Stimulated activated naive B cell treated with anti-CD40 and anti-IgM and Interleukin-4, amounts not matched to agents 10 μg/mL and 1 μg/mL and 100 μg/mL, for 72 hours (primary cell): Measurements from ENCODE around the gene ADAMTS6.
"Not testable (repeated sequence)": the region's sequence is repeated elsewhere in the genome, so short reads cannot be mapped to it uniquely, and the experiment has no call there.

Experiments
- ATAC-seq, 2 donors: fragments of 150-1000 bp; cut with Tn5 transposase; replicated peaks; 2 replicates each; pipeline ENCODE4 v1.10.0; 2021; ENCODE audit warnings: moderate library complexity in 1 of 2
- DNase-seq: peaks from one replicate; pipeline ENCODE4 v3.0.0; 2021
- H3K27ac Mint-ChIP-seq: one replicate; pipeline ENCODE4 v1.8.0; 2022; ENCODE audit warnings: mild to moderate bottlenecking, mixed read lengths
- H3K27me3 Mint-ChIP-seq, 2 donors: one replicate each; pipeline ENCODE4 v1.8.0; 2022; ENCODE audit warnings: mixed read lengths in 2 of 2
- H3K36me3 Mint-ChIP-seq, 2 donors: one replicate each; pipeline ENCODE4 v1.8.0; 2022; ENCODE audit warnings: mixed read lengths in 2 of 2, mild to moderate bottlenecking in 1 of 2
- H3K4me1 Mint-ChIP-seq, 2 donors: one replicate each; pipeline ENCODE4 v1.8.0; 2022; ENCODE audit warnings: mixed read lengths in 2 of 2, mild to moderate bottlenecking in 1 of 2
- H3K4me3 Mint-ChIP-seq, 2 donors: one replicate each; pipeline ENCODE4 v1.8.0; 2022; ENCODE audit warnings: mild to moderate bottlenecking in 2 of 2, mixed read lengths in 2 of 2, moderate library complexity in 1 of 2
- H3K9me3 Mint-ChIP-seq, 2 donors: one replicate each; pipeline ENCODE4 v1.8.0; 2022; ENCODE audit warnings: mixed read lengths in 2 of 2, mild to moderate bottlenecking in 1 of 2

Gene ADAMTS6

DNA sequence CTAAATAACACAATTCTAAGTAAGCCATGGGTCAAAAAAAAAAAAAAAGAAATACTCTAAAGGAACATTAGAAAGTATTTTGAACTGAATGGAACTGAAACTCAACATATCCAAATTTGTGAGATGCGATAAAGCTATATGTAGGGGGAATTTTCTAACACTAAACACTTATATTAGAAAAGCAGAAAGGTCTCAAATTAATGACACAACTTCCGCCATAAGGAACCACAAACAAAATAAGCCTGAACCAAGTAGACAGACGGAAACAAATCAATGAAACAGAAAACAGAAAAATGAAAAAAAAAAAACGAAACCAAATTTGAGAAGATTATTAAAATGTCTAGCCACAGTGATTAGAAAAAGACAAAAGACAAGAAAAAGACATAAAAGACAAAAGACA lies 39.9 kb downstream of the ADAMTS6 start:
- ATAC-seq: no peak
- no peak for DNase-seq
- no peaks in the 10 kb centered on the region for H3K4me1 Mint-ChIP-seq
- H3K36me3 Mint-ChIP-seq: peaks cover 4% of the 10 kb centered on the region in 2 donors
- no peak overlapping the region for H3K4me3 Mint-ChIP-seq
- no peaks in the 10 kb centered on the region for H3K27me3 Mint-ChIP-seq
- no peak overlapping the region for H3K27ac Mint-ChIP-seq
- H3K9me3 Mint-ChIP-seq: peaks cover 2 to 4% of the 10 kb centered on the region in 2 donors

- Mint-ChIP-seq H3K4me3 (no peak overlapping the region), H3K27me3 (no peaks in the 10 kb centered on the region), H3K36me3 (peaks cover 5 to 6% of the 10 kb centered on the region in 2 donors), H3K4me1 (no peaks in the 10 kb centered on the region), H3K27ac (no peak overlapping the region), H3K9me3 (peaks cover 2 to 6% of the 10 kb centered on the region in 2 donors)
- DNase-seq (no peak), ATAC-seq (no peak)
Measured at GRCh38 chr5:65440456-65440855, 41.3 kb downstream of the ADAMTS6 start.

- ATAC-seq: no peak
- H3K9me3 Mint-ChIP-seq: peaks cover 0 to 6% of the 10 kb centered on the region in 2 donors
Measured at GRCh38 chr5:65434122-65434521, 47.6 kb downstream of the ADAMTS6 start.

DNA sequence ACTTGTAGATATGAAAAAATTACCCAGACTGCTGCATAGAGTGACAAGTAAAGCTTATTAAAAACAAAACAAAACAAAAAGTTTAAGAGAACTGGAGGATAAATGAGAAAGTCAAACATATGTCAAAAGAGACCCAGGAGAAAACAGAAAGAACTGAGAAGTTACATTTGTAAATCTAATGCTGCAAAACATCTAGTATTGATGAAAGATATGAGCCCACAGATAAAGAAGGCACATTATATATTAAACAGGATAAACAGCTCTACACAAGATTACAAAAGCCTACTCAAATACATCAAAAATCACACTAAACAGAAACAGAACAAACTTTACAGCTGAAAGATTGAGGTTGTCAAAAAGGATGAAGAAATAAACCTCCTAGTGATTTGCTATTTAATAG lies 55.1 kb downstream of the ADAMTS6 start:
- no peaks in the 10 kb centered on the region for H3K4me1 Mint-ChIP-seq
- DNase-seq (no peak), ATAC-seq (no peak)
- H3K36me3 Mint-ChIP-seq: peaks cover 5 to 6% of the 10 kb centered on the region in 2 donors
- no peaks in the 10 kb centered on the region for H3K27me3 Mint-ChIP-seq
- no peak overlapping the region for H3K4me3 Mint-ChIP-seq
- H3K27ac Mint-ChIP-seq: no peak overlapping the region
- peaks cover 4 to 5% of the 10 kb centered on the region in 2 donors for H3K9me3 Mint-ChIP-seq

More at GRCh38 chr5:65434122-65434521, 47.6 kb downstream of the ADAMTS6 start:
- no peaks in the 10 kb centered on the region for H3K4me1 Mint-ChIP-seq
- no peak overlapping the region for H3K4me3 Mint-ChIP-seq
- DNase-seq: no peak
- no peaks in the 10 kb centered on the region for H3K27me3 Mint-ChIP-seq
- H3K36me3 Mint-ChIP-seq: peaks cover 5 to 6% of the 10 kb centered on the region in 2 donors
- no peak overlapping the region for H3K27ac Mint-ChIP-seq

GRCh38 chr5:65423623-65424022 lies 58.1 kb downstream of the ADAMTS6 start:
- Mint-ChIP-seq H3K9me3 (peaks cover 19 to 22% of the 10 kb centered on the region in 2 donors), H3K4me1 (no peaks in the 10 kb centered on the region), H3K4me3 (no peak overlapping the region), H3K36me3 (peaks cover 14 to 24% of the 10 kb centered on the region in 2 donors), H3K27me3 (no peaks in the 10 kb centered on the region), H3K27ac (no peak overlapping the region)
- DNase-seq (no peak), ATAC-seq (no peak)

GRCh38 chr5:65418661-65419060 lies 63.1 kb downstream of the ADAMTS6 start:
- H3K9me3 Mint-ChIP-seq: peaks cover 26 to 31% of the 10 kb centered on the region in 2 donors
- no peaks in the 10 kb centered on the region for H3K27me3 Mint-ChIP-seq
- no peak for DNase-seq
- no peak for ATAC-seq
- H3K36me3 Mint-ChIP-seq: peaks cover 15 to 24% of the 10 kb centered on the region in 2 donors
- no peak overlapping the region for H3K27ac Mint-ChIP-seq
- H3K4me1 Mint-ChIP-seq: no peaks in the 10 kb centered on the region
- H3K4me3 Mint-ChIP-seq: no peak overlapping the region

GRCh38 chr5:65413822-65414221 lies 67.9 kb downstream of the ADAMTS6 start:
- no peaks in the 10 kb centered on the region for H3K4me1 Mint-ChIP-seq
- H3K4me3 Mint-ChIP-seq: no peak overlapping the region
- DNase-seq: no peak
- H3K9me3 Mint-ChIP-seq: peaks cover 7 to 10% of the 10 kb centered on the region in 2 donors
- H3K36me3 Mint-ChIP-seq: peaks cover 4 to 11% of the 10 kb centered on the region in 2 donors
- H3K27me3 Mint-ChIP-seq: no peaks in the 10 kb centered on the region
- no peak for ATAC-seq
- no peak overlapping the region for H3K27ac Mint-ChIP-seq

DNA sequence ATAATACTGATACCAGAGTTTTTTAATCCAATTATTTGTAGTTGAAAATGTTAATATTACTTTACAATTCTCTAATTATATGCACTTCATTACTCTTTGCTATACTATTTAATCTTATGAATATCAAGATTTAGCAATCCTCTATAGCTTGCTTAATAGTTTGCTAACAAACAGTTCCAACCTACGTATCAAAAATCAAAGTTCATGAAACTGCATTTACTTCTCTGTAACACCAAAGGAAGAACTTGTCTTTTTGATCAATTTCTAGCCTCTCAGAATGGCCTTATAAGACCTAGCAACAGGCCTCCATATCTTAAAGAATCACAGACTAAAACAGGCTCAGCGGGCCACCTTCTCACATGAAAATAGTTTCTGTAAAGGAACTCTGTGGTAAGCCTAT lies 68.9 kb downstream of the ADAMTS6 start:
- Mint-ChIP-seq H3K4me3 (no peak overlapping the region), H3K36me3 (peaks cover 7 to 16% of the 10 kb centered on the region in 2 donors), H3K27me3 (no peaks in the 10 kb centered on the region), H3K27ac (no peak overlapping the region), H3K9me3 (peaks cover 7 to 9% of the 10 kb centered on the region in 2 donors), H3K4me1 (no peaks in the 10 kb centered on the region)
- no peak for ATAC-seq
- DNase-seq: no peak

- no peaks in the 10 kb centered on the region for H3K27me3 Mint-ChIP-seq
- peaks cover 0 to 1% of the 10 kb centered on the region in 2 donors for H3K9me3 Mint-ChIP-seq
- H3K27ac Mint-ChIP-seq: no peak overlapping the region
- no peak for DNase-seq
- peaks cover 7 to 16% of the 10 kb centered on the region in 2 donors for H3K36me3 Mint-ChIP-seq
- no peak for ATAC-seq
- H3K4me1 Mint-ChIP-seq: no peaks in the 10 kb centered on the region
- H3K4me3 Mint-ChIP-seq: no peak overlapping the region
Measured at GRCh38 chr5:65411356-65411755, 70.4 kb downstream of the ADAMTS6 start.

- DNase-seq (no peak), ATAC-seq (no peak)
- Mint-ChIP-seq H3K27me3 (no peaks in the 10 kb centered on the region), H3K27ac (no peak overlapping the region), H3K4me3 (no peak overlapping the region), H3K4me1 (no peaks in the 10 kb centered on the region), H3K9me3 (no peaks in the 10 kb centered on the region), H3K36me3 (no peaks in the 10 kb centered on the region)
Measured at GRCh38 chr5:65395526-65396155, 86.1 kb downstream of the ADAMTS6 start.

DNA sequence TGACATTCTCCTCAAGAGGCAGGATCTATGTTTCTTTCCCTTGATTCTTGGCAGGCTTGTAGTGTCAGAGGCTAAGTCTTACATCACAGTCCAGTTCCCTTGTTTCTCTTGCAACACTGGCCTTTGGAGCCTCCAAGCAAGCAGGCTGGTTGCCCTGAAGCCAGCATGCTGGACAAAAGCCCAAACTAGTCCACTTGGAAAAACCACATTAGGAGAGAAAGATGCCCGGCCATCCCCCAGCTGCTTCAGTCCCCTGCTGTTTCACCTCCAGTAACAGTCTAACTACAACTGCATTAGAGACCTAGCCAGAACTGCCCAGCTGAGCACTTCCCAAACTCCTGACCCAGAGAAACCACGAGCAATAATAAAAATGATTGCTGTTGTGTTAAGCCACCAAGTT lies 87.6 kb downstream of the ADAMTS6 start:
- ATAC-seq (no peak), DNase-seq (no peak)
- Mint-ChIP-seq H3K36me3 (no peaks in the 10 kb centered on the region), H3K27ac (no peak overlapping the region), H3K4me1 (no peaks in the 10 kb centered on the region), H3K27me3 (no peaks in the 10 kb centered on the region), H3K4me3 (no peak overlapping the region), H3K9me3 (no peaks in the 10 kb centered on the region)

GRCh38 chr5:65391591-65391990 lies 90.1 kb downstream of the ADAMTS6 start:
- H3K4me3 Mint-ChIP-seq: no peak overlapping the region
- no peak for ATAC-seq
- no peak overlapping the region for H3K27ac Mint-ChIP-seq
- H3K9me3 Mint-ChIP-seq: no peaks in the 10 kb centered on the region
- no peaks in the 10 kb centered on the region for H3K4me1 Mint-ChIP-seq
- no peaks in the 10 kb centered on the region for H3K36me3 Mint-ChIP-seq
- H3K27me3 Mint-ChIP-seq: no peaks in the 10 kb centered on the region
- no peak for DNase-seq

GRCh38 chr5:65390208-65390607 lies 91.5 kb downstream of the ADAMTS6 start:
- H3K27me3 Mint-ChIP-seq: no peaks in the 10 kb centered on the region
- H3K36me3 Mint-ChIP-seq: no peaks in the 10 kb centered on the region
- DNase-seq (no peak), ATAC-seq (no peak)
- H3K27ac Mint-ChIP-seq: no peak overlapping the region
- no peaks in the 10 kb centered on the region for H3K4me1 Mint-ChIP-seq
- H3K9me3 Mint-ChIP-seq: no peaks in the 10 kb centered on the region
- H3K4me3 Mint-ChIP-seq: no peak overlapping the region

GRCh38 chr5:65383859-65384258 lies 97.9 kb downstream of the ADAMTS6 start:
- H3K27me3 Mint-ChIP-seq: no peaks in the 10 kb centered on the region
- H3K36me3 Mint-ChIP-seq: no peaks in the 10 kb centered on the region
- no peaks in the 10 kb centered on the region for H3K4me1 Mint-ChIP-seq
- no peak overlapping the region for H3K4me3 Mint-ChIP-seq
- H3K9me3 Mint-ChIP-seq: no peaks in the 10 kb centered on the region
- DNase-seq (no peak), ATAC-seq (no peak)
- H3K27ac Mint-ChIP-seq: no peak overlapping the region

GRCh38 chr5:65382582-65382981 lies 99.1 kb downstream of the ADAMTS6 start:
- DNase-seq (no peak), ATAC-seq (no peak)
- Mint-ChIP-seq H3K27me3 (no peaks in the 10 kb centered on the region), H3K4me3 (no peak overlapping the region), H3K27ac (no peak overlapping the region), H3K9me3 (no peaks in the 10 kb centered on the region), H3K36me3 (no peaks in the 10 kb centered on the region), H3K4me1 (no peaks in the 10 kb centered on the region)

DNA sequence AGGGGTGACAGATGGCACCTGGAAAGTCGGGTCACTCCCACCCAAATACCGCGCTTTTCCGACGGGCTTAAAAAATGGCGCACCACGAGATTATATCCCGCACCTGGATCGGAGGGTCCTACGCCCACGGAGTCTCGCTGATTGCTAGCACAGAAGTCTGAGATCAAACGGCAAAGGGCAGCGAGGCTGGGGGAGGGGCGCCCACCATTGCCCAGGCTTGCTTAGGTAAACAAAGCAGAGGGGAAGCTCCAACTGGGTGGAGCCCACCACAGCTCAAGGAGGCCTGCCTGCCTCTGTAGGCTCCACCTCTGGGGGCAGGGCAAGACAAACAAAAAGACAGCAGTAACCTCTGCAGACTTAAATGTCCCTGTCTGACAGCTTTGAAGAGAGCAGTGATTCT lies 111.2 kb downstream of the ADAMTS6 start:
- H3K4me1 Mint-ChIP-seq, H3K9me3 Mint-ChIP-seq, H3K4me3 Mint-ChIP-seq, DNase-seq, ATAC-seq, H3K27ac Mint-ChIP-seq, H3K27me3 Mint-ChIP-seq, H3K36me3 Mint-ChIP-seq: not testable (repeated sequence)
